ENCODE data around the gene PRRX2. TPM values are rescaled to one million over a fixed set of nuclear protein-coding genes. Genes with fewer than 3 reads are reported as not detected.

PRRX2 gene
- total RNA-seq, 6 donors from 2014 or later, result 0.61 to 5.8 (median 1.3) TPM; not detected in 3

DNA sequence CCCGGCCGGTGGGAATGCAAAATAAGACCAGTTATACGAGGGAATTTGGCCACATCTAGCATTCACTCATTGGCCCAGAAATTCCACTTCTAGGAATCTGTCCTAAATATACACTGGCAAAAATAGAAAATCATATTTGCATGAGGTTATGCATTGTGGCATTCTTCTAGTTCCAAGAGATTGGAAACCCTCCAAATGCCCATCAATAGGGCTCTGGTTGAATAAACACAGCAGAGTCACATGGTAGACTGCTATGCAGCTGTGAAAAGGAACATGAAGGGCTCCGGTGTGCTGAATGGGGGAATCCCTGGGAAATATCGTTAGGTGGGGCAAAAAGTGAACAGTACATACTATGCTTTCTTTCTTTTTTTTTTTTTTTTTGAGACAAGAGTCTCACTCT lies 50.6 kb downstream of the PRRX2 start:
- Histone ChIP-seq H3K4me1 (peaks cover 0 to 25% (median 7%) of the 10 kb centered on the region in 4 donors), H3K4me3 (no peak overlapping the region), H3K27me3 (no peaks in the 10 kb centered on the region), H3K36me3 (no peaks in the 10 kb centered on the region), H3K9me3 (no peaks in the 10 kb centered on the region), H3K27ac (no peak overlapping the region)
- no peak for ATAC-seq (ENCODE audit: low FRiP score in 2 of 2)
- DNase-seq, result no peak
- 51 to 56% methylated on average over 5 of the region's 5 CpGs for WGBS, 2 donors
- no peak for TF ChIP-seq POLR2AphosphoS5 (IDR thresholded peaks at IDR 0.05)
- TF ChIP-seq, protein P1, sequence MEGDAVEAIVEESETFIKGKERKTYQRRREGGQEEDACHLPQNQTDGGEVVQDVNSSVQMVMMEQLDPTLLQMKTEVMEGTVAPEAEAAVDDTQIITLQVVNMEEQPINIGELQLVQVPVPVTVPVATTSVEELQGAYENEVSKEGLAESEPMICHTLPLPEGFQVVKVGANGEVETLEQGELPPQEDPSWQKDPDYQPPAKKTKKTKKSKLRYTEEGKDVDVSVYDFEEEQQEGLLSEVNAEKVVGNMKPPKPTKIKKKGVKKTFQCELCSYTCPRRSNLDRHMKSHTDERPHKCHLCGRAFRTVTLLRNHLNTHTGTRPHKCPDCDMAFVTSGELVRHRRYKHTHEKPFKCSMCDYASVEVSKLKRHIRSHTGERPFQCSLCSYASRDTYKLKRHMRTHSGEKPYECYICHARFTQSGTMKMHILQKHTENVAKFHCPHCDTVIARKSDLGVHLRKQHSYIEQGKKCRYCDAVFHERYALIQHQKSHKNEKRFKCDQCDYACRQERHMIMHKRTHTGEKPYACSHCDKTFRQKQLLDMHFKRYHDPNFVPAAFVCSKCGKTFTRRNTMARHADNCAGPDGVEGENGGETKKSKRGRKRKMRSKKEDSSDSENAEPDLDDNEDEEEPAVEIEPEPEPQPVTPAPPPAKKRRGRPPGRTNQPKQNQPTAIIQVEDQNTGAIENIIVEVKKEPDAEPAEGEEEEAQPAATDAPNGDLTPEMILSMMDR (IDR thresholded peaks at IDR 0.05), result no peak
- no peak for TF ChIP-seq POLR2A (IDR thresholded peaks at IDR 0.05)
- TF ChIP-seq EP300 (IDR thresholded peaks at IDR 0.05), result no peak

DNA sequence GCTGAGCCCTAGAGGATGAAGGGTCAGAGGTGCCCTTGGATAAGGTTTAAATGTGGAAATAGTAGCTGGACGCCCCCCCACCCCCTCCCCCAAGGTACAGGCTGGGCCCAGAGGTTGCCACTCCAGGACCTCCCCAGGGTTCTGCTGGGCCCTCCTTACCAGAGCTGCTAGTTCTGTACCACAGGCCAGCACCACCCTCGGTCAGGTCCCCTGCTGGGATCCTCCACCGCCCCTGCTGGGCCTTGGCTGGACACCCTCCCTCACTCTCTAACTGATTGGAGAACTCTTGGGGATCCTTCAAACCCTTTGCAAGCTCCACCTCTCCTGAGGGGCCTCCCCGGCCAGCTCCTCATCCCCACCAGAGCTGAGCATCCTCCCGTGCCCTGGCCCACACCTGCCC lies 52.5 kb downstream of the PRRX2 start:
- DNase-seq (no peak), ATAC-seq (ENCODE audit: low FRiP score in 2 of 2) (no peak)
- TF ChIP-seq, protein P1 (IDR thresholded peaks at IDR 0.05), result no peak
- no peak for TF ChIP-seq POLR2A (IDR thresholded peaks at IDR 0.05)
- no peak for TF ChIP-seq EP300 (IDR thresholded peaks at IDR 0.05)
- no peak for TF ChIP-seq POLR2AphosphoS5 (IDR thresholded peaks at IDR 0.05)
- Histone ChIP-seq H3K4me3 (no peak overlapping the region), H3K36me3 (no peaks in the 10 kb centered on the region), H3K9me3 (no peaks in the 10 kb centered on the region), H3K27ac (no peak overlapping the region), H3K27me3 (no peaks in the 10 kb centered on the region), H3K4me1 (peaks cover 0 to 10% (median 0%) of the 10 kb centered on the region in 4 donors)
- 78 to 79% methylated on average over 5 of the region's 5 CpGs for WGBS, 2 donors

DNA sequence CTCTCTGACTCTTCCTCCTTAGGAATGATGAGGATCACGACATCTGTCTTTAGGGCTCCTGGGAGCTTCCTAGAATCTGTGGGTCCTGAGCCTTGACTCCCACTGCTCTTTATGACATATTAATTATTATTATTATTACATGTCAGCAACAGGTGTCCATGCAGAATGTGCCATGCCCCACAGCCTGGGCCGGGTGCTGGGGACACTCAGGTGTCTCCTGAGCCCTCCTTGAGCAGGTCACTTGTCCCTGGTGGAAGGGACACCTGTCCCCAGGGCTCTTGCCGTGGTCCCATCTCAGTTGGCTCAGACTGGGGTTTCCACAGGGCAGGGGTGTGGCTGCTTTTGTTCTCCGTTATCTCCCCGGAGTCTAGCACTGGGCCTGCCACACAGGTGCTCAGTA lies 53.2 kb downstream of the PRRX2 start:
- H3K4me1 ChIP-seq, result peaks cover 0 to 8% (median 0%) of the 10 kb centered on the region in 4 donors
- TF ChIP-seq EP300 (IDR thresholded peaks at IDR 0.05) (no peak), POLR2AphosphoS5 (IDR thresholded peaks at IDR 0.05) (no peak), POLR2A (IDR thresholded peaks at IDR 0.05) (no peak)
- TF ChIP-seq, protein P1 (IDR thresholded peaks at IDR 0.05), result no peak
- no peaks in the 10 kb centered on the region for H3K9me3 ChIP-seq
- DNase-seq (no peak), ATAC-seq (ENCODE audit: low FRiP score in 2 of 2) (no peak)
- no peaks in the 10 kb centered on the region for H3K27me3 ChIP-seq
- 75 to 78% methylated on average over 5 of the region's 5 CpGs for WGBS, 2 donors
- no peaks in the 10 kb centered on the region for H3K36me3 ChIP-seq
- no peak overlapping the region for H3K4me3 ChIP-seq
- no peak overlapping the region for H3K27ac ChIP-seq

DNA sequence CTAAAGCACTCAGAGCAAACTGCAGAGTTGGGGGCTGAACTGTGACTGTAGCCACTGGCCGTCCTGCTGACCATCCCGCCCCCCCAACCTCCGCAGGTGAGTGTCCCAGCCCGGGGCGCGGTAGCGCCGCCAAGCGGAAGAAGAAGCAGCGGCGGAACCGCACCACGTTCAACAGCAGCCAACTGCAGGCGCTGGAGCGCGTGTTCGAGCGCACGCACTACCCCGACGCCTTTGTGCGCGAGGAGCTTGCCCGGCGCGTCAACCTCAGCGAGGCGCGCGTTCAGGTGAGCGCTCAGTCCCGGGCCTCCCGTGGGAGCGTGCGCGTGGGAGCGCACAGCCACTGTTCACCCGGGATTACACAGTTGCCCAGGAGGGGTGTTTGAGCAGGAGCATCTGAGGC lies 53.7 kb downstream of the PRRX2 start:
- Histone ChIP-seq H3K4me1 (peaks cover 0 to 8% (median 0%) of the 10 kb centered on the region in 4 donors), H3K9me3 (no peaks in the 10 kb centered on the region), H3K27me3 (no peaks in the 10 kb centered on the region), H3K27ac (no peak overlapping the region), H3K4me3 (no peak overlapping the region), H3K36me3 (no peaks in the 10 kb centered on the region)
- TF ChIP-seq EP300 (IDR thresholded peaks at IDR 0.05) (no peak), POLR2A (IDR thresholded peaks at IDR 0.05) (no peak), POLR2AphosphoS5 (IDR thresholded peaks at IDR 0.05) (no peak)
- TF ChIP-seq, protein P1 (IDR thresholded peaks at IDR 0.05), result no peak
- WGBS, 2 donors, result 74 to 77% methylated on average over 38 of the region's 38 CpGs
- peak in 1 of 2 donors; percentile 84 for DNase-seq
- no peak for ATAC-seq (ENCODE audit: low FRiP score in 2 of 2)

DNA sequence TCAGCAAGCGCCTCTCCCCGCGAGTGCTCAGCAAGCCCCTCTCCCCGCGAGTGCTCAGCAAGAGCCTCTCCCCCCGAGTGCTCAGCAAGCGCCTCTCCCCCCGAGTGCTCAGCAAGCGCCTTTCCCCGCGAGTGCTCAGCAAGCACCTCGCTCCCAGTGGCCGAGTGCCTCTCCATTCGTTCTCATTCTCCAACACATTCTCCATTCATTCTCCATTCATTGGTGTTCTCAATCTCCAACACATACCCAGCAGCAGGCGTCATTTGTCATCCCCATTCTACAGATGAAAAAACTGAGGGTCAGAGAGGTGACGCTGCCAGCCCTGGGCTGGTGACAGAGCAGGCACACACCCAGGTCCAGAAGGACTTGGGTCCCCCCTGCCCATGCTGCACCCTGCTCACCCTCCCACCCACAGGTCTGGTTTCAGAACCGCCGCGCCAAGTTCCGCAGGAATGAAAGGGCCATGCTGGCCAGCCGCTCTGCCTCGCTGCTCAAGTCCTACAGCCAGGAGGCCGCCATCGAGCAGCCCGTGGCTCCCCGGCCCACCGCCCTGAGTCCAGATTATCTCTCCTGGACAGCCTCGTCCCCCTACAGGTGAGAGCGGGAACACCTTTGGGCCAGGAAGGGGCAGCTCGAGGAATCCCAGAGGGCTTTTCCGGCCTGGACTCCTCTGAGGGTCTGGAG lies 54.9 kb downstream of the PRRX2 start:
- Histone ChIP-seq H3K36me3 (no peaks in the 10 kb centered on the region), H3K27ac (no peak overlapping the region), H3K9me3 (no peaks in the 10 kb centered on the region), H3K27me3 (no peaks in the 10 kb centered on the region), H3K4me1 (no peaks in the 10 kb centered on the region), H3K4me3 (no peak overlapping the region)
- ATAC-seq (ENCODE audit: low FRiP score in 2 of 2) (no peak), DNase-seq (peak in 1 of 2 donors; percentile 78)
- 82 to 83% methylated on average over 28 to 31 of the region's 31 CpGs for WGBS, 2 donors
- TF ChIP-seq, protein P1 (IDR thresholded peaks at IDR 0.05), result peak in 1 of 6 experiments; percentile 14
- no peak for TF ChIP-seq POLR2A (IDR thresholded peaks at IDR 0.05)

Data from upper lobe of left lung (tissue), 6 donors.